LNCAP (cell line): Measurements from ENCODE around the gene ZNF574.

ENCODE experiments used
- TF ChIP-seq, protein P1 (sequence below): fragments of 450-650 bp; IDR thresholded peaks from 2 replicates; pipeline ENCODE4 v1.5.1; 2017; ENCODE audit warnings: mild to moderate bottlenecking

The ZNF574 gene

DNA sequence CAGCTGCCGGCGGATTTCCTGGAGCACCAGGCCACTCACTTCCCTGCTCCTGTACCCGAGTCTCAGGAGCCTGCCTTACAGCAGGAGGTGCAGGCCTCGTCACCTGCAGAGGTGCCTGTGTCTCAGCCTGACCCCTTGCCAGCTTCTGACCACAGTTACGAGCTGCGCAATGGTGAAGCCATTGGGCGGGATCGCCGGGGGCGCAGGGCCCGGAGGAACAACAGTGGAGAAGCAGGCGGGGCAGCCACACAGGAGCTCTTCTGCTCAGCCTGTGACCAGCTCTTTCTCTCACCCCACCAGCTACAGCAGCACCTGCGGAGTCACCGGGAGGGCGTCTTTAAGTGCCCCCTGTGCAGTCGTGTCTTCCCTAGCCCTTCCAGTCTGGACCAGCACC is 3.3 kb downstream of the ZNF574 start:
- TF ChIP-seq, protein P1, sequence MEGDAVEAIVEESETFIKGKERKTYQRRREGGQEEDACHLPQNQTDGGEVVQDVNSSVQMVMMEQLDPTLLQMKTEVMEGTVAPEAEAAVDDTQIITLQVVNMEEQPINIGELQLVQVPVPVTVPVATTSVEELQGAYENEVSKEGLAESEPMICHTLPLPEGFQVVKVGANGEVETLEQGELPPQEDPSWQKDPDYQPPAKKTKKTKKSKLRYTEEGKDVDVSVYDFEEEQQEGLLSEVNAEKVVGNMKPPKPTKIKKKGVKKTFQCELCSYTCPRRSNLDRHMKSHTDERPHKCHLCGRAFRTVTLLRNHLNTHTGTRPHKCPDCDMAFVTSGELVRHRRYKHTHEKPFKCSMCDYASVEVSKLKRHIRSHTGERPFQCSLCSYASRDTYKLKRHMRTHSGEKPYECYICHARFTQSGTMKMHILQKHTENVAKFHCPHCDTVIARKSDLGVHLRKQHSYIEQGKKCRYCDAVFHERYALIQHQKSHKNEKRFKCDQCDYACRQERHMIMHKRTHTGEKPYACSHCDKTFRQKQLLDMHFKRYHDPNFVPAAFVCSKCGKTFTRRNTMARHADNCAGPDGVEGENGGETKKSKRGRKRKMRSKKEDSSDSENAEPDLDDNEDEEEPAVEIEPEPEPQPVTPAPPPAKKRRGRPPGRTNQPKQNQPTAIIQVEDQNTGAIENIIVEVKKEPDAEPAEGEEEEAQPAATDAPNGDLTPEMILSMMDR = no peak

DNA sequence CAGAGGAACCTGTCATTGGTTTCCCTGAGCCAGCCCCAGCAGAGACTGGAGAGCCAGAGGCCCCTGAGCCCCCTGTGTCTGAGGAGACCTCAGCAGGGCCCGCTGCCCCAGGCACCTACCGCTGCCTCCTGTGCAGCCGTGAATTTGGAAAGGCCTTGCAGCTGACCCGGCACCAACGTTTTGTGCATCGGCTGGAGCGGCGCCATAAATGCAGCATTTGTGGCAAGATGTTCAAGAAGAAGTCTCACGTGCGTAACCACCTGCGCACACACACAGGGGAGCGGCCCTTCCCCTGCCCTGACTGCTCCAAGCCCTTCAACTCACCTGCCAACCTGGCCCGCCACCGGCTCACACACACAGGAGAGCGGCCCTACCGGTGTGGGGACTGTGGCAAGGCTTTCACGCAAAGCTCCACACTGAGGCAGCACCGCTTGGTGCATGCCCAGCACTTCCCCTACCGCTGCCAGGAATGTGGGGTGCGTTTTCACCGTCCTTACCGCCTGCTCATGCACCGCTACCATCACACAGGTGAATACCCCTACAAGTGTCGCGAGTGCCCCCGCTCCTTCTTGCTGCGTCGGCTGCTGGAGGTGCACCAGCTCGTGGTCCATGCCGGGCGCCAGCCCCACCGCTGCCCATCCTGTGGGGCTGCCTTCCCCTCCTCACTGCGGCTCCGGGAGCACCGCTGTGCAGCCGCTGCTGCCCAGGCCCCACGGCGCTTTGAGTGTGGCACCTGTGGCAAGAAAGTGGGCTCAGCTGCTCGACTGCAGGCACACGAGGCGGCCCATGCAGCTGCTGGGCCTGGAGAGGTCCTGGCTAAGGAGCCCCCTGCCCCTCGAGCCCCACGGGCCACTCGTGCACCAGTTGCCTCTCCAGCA is 4.2 kb downstream of the ZNF574 start:
- TF ChIP-seq, protein P1 = no peak

DNA sequence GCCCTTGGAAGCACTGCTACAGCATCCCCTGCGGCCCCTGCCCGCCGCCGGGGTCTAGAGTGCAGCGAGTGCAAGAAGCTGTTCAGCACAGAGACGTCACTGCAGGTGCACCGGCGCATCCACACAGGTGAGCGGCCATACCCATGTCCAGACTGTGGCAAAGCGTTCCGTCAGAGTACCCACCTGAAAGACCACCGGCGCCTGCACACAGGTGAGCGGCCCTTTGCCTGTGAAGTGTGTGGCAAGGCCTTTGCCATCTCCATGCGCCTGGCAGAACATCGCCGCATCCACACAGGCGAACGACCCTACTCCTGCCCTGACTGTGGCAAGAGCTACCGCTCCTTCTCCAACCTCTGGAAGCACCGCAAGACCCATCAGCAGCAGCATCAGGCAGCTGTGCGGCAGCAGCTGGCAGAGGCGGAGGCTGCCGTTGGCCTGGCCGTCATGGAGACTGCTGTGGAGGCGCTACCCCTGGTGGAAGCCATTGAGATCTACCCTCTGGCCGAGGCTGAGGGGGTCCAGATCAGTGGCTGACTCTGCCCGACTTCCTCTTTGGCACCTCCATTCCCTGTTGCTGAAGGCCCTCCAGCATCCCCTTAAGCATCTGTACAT is 4.9 kb downstream of the ZNF574 start:
- TF ChIP-seq, protein P1 = no peak

DNA sequence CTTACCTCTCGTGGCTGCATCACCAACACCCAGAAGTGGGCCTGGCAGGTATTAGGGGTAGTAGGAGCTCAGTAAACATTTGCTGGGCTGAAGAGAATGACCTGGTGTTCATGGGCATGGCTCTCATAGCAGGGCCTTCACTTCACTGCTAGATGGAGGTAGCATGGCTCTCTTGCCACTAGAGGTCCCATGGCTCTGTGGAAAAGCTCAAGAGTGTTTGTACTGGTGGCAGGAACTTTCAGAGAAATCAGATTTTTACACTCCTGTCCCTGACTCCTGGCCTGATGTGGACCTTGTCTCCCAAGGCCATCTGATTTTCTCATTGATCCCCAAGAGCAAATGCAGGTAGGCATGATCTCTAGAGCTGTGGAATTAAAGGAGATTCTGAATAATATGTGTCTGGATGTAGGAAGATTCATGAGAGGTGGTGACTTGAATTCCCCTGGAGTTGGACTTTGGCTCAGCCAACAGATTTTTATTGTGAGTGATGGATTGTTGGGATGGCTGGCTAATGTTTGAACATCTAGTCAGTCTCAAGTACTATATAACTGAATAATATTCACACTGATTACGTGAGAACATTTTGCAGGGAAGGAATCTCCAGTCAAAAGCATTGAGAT is 5.7 kb downstream of the ZNF574 start:
- TF ChIP-seq, protein P1 = no peak

DNA sequence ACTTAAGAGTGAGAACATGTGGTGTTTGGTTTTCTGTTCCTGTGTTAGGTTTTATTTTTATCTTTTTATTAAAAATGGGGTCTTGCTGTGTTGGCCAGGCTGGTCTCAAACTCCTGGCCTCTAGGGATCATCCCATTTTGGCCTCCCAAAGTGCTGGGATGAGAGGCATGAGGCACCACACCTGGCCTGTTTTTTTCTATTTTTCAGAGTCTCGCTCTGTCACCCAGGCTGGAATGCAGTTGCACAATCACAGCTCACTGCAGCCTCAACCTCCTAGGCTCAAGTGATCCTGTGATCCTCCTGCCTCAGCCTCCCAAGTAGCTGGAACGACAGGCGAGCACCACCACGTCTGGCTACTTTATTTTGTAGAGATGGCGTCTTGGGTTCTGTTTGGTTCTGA is 7.6 kb downstream of the ZNF574 start:
- TF ChIP-seq, protein P1 = no peak

DNA sequence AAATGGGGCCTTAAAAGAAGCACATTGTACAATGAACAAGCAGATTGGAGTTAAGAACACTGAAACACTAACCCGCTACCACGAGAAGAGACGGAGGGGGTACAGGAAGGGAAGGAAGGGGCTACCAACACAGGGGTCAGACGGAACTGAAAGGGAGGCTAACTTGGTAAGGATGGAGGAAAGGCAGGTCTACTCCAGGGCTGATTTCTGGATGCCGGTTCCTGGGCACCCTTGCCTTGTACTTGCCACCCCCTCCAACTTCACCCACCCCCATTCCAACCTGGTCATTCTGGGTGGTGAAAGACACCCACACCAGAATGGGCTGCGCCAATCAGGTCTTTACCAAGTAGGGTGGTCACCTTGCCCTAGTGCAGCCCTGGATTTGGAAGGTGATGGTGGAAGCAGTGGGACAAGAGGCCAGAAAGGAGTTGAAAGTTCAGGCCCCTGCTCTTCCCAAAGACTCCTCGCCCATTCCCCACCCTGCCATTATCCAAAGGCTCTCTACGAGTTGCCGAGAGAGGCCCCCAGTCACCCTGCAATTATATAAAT is 10.3 kb downstream of the ZNF574 start:
- TF ChIP-seq, protein P1 = no peak

DNA sequence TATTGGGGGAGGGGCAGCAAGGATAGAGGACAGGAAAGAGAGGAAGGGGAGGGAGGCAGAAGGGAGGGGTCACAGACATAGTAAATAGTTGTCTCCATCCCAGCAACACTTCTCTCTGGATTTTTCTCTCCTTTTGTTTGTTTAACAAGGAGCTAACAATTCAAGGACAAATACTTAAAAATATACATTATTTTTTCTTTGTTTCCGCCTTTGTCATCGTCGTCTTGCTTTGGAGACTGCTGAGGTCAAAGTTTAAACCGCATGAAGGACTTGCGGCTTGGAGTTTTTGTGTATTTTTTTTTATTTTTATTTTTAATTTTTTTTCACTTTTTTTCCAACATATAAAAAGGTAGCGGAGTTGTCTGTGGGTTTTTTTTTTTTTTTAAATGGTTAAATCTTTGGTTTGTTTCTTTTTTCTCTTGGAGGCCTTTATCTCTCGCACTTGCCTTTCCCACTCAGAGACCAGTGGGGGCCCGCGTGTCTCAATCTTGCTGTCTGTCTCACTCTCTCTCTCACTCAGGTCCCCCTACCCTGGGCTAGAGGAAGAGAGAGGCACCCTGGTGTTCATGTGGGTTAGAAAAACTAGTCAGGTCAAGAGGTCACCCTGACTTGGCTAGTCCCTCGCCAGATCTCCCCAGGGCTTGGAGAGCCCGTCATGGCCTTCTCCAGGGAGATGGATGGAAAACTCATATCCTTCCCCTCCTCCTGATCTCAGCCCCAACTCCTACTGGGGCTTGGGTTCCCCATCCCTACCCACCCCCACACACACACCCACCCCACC is 11.0 kb downstream of the ZNF574 start:
- TF ChIP-seq, protein P1 = no peak
